AG20443 (cell line): Measurements from ENCODE around the gene RAX2.

ENCODE experiments used
- DNase-seq: peaks from one replicate; pipeline ENCODE4 v3.0.0; 2012; ENCODE audit warnings: low spot score, mixed read lengths

Gene RAX2

GRCh38 chr19:3725640-3726310, 46.3 kb downstream of the RAX2 start:
- DNase-seq, result no peak

DNA sequence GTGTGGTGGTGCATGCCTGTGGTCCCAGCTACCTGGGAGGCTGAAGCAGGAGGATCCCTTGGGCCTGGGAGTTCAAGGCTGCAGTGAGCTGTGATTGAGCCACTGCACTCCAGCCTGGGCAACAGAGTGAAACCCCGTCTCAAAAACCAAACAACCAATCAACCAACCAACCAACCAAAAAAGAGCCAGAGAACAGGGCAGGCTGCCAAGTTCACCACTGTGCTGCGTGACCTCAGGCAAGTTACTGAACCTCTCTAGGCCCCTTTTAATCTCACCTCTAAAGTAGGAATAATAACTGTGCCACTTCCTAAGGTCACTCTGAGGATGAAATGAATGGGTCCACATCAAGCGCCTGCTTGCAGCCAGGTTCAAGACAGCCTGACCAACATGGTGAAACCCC, 46.9 kb downstream of the RAX2 start:
- DNase-seq, result no peak

- no peak for DNase-seq
These were observed 48.1 kb downstream of the RAX2 start for GRCh38 chr19:3723883-3724282.

DNA sequence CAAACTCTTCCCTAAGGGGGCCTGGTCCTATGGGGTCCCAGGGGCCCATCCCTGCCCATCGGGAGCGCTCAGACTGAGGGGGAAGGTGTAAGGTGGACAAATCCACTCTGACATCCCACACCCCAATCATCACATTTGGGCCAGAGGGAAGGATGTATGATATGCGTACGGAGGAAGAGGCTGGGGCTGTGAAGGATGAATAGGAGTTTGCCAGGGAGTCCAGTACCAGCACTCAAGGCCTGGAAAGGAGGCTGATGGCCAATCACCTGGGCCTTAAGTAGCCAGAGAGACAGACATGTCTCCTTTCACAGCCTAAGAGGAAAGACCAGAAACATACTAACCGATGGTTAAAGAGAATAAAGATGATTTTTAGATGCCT, 48.9 kb downstream of the RAX2 start:
- no peak for DNase-seq

GRCh38 chr19:3722443-3723109, 49.5 kb downstream of the RAX2 start:
- DNase-seq, result no peak

- no peak for DNase-seq
These were observed 50.1 kb downstream of the RAX2 start for GRCh38 chr19:3721887-3722442.

DNA sequence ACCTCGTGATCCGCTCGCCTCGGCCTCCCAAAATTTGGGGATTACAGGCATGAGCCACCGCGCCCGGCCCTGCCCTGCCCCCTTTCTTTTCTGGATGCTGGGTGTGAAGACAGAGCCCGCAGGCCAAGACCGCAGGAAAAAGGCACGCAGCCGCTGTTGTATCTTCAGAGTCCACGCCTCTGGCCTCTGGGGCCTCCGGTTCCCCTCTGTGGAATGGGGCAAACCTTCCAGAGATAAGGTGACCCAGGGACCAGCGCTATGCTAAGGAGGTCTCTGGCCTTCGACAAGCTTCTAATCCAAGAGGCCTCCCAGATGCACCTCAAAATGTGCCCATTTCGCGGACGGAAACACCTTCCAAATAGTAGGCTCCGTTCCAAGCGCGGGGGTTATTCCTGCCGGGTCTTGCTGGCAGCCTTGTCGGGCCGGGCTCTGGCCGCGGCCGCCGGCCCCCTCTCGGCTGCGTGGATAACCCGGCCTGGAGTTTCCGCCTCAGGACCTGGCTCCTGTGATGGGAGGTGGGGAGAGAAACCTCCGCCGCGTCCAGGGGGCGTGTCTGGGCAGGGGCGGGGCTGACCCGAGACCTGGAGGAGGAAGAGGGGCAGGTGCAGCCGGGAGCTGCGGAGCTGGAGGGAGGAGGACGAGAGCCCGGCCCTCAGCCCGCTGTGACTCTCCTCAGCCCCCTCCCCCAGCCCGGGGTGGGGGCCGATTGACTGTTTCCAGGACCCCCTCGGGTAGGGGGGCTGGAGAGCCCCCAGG, 50.7 kb downstream of the RAX2 start:
- peak; percentile 96 for DNase-seq

DNA sequence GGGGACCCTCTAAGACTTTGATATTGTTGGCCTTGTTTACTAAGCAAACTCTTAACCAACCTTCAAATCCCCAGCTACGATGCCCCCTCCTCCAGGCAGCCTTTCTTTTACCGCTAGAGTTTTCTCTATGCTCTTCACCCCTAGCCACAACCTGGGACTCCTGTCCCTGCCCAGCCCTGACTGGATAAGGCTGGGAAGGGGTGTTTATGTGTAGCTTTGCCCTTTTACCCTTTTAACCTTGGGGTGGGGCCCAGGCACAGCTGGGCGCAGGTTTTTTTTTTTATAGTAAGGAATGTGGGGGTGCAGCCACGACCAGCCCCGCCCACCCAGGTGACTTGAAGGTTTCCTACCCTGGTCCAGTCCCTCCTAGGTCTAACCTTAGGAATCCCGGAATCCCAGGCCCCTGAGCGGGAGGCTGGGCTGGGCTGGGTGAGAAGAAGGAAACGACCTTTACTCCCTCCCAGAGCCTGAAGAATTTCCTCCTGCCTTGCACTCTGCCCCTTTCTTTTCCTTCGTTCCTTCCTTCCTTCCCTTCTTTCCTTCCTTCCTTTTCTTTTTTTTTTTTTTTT, 51.6 kb downstream of the RAX2 start:
- DNase-seq, result no peak

DNA sequence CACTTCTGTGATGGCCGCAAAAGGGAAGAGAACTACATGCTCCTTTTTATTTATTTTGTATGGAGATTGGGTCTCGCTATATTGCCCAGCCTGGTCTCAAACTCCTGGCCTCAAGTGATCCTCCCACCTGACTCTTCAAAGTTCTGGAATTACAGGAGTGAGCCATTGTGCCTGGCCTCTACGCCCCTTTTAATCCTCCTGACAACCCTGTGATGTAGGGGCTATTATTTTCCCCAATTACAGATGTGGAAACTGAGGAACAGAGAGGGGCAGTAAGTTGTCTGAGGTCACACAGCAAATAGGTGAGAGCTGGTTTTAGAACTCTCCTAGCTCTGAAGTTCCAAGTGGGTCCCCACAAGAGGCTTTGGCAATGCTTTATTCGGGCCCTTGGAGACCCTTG, 52.2 kb downstream of the RAX2 start:
- DNase-seq, result no peak
